Stimulated activated memory B cell treated with anti-CD40 and anti-IgM and Interleukin-4, amounts not matched to agents 10 μg/mL and 1 μg/mL and 100 μg/mL, for 72 hours (primary cell): ENCODE results near the gene LBR.
A peak's percentile ranks its signal among the peaks of the same experiment; 100 is the strongest.

Experiments used
- ATAC-seq: fragments of 150-1000 bp; cut with Tn5 transposase; 2 replicates; pipeline ENCODE4 v1.10.0; 2021
- H3K27ac Mint-ChIP-seq: one replicate; pipeline ENCODE4 v1.8.0; 2022; ENCODE audit warnings: mild to moderate bottlenecking, mixed read lengths
- H3K27me3 Mint-ChIP-seq: one replicate; pipeline ENCODE4 v1.8.0; 2022; ENCODE audit warnings: mixed read lengths
- H3K36me3 Mint-ChIP-seq: one replicate; pipeline ENCODE4 v1.8.0; 2022; ENCODE audit warnings: mixed read lengths
- H3K4me1 Mint-ChIP-seq: one replicate; pipeline ENCODE4 v1.8.0; 2022; ENCODE audit warnings: mixed read lengths
- H3K4me3 Mint-ChIP-seq: one replicate; pipeline ENCODE4 v1.8.0; 2022; ENCODE audit warnings: mild to moderate bottlenecking, moderate library complexity, mixed read lengths
- H3K9me3 Mint-ChIP-seq: one replicate; pipeline ENCODE4 v1.8.0; 2022; ENCODE audit warnings: mixed read lengths

Gene LBR

GRCh38 chr1:225467193-225468020 is 39.6 kb upstream of the LBR start:
- H3K27me3 Mint-ChIP-seq = no peaks in the 10 kb centered on the region
- no peaks in the 10 kb centered on the region for H3K36me3 Mint-ChIP-seq
- H3K4me1 Mint-ChIP-seq = peaks cover 52% of the 10 kb centered on the region
- ATAC-seq = peak; percentile 96
- no peaks in the 10 kb centered on the region for H3K9me3 Mint-ChIP-seq
- H3K27ac Mint-ChIP-seq = peak overlapping the region; percentile 98
- peak overlapping the region; percentile 87 for H3K4me3 Mint-ChIP-seq

GRCh38 chr1:225466848-225467192 is 39.0 kb upstream of the LBR start:
- Mint-ChIP-seq H3K27me3 (no peaks in the 10 kb centered on the region), H3K36me3 (no peaks in the 10 kb centered on the region), H3K9me3 (no peaks in the 10 kb centered on the region), H3K4me3 (peak overlapping the region; percentile 87), H3K4me1 (peaks cover 52% of the 10 kb centered on the region), H3K27ac (peak overlapping the region; percentile 98)
- ATAC-seq = no peak

DNA sequence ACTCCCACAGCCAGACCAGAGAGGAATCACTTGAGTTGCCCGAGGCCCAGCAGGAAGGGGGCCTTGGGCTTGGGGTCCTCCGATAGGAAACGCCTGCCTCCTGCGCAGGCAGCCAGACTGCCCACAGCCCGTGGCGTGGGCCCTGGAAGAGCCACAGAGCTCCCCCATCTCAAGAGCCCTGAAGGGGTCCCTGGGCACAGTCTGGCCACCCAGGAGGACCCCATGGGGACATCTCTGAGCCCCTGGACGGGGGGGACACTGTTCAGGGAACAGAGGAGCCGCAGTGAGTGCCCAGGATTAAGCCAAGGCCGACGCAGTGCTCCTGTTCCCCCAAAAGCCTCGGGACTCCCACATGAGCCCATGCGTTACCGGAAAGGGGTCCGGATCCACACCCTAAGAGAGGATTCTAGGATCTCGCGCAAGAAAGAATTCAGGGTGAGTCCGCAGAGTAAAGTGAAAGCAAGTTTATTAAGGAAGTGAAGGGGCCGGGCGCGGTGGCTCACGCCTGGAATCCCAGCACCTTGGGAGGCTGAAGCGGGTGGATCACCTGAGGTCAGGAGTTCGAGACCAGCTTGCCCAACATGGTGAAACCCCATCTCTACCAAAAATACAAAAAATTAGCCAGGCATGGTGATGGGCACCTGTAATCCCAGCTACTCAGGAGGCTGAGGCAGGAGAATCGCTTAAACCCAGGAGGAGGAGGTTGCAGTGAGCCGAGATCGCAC is 38.1 kb upstream of the LBR start:
- ATAC-seq = no peak
- H3K9me3 Mint-ChIP-seq = no peaks in the 10 kb centered on the region
- H3K4me1 Mint-ChIP-seq = peaks cover 53% of the 10 kb centered on the region
- H3K27ac Mint-ChIP-seq = peak overlapping the region; percentile 98
- H3K27me3 Mint-ChIP-seq = no peaks in the 10 kb centered on the region
- H3K4me3 Mint-ChIP-seq = peak overlapping the region; percentile 63
- no peaks in the 10 kb centered on the region for H3K36me3 Mint-ChIP-seq

- H3K4me3 Mint-ChIP-seq = no peak overlapping the region
- H3K27me3 Mint-ChIP-seq = no peaks in the 10 kb centered on the region
- peaks cover 59% of the 10 kb centered on the region for H3K4me1 Mint-ChIP-seq
- no peaks in the 10 kb centered on the region for H3K9me3 Mint-ChIP-seq
- no peak for ATAC-seq
- H3K27ac Mint-ChIP-seq = peak overlapping the region; percentile 98
- H3K36me3 Mint-ChIP-seq = no peaks in the 10 kb centered on the region
Measured at GRCh38 chr1:225464851-225465792, 37.3 kb upstream of the LBR start.

GRCh38 chr1:225462714-225463574 is 35.1 kb upstream of the LBR start:
- Mint-ChIP-seq H3K4me1 (peaks cover 52% of the 10 kb centered on the region), H3K9me3 (no peaks in the 10 kb centered on the region), H3K36me3 (no peaks in the 10 kb centered on the region), H3K27me3 (no peaks in the 10 kb centered on the region), H3K27ac (peak overlapping the region; percentile 67), H3K4me3 (no peak overlapping the region)
- no peak for ATAC-seq

DNA sequence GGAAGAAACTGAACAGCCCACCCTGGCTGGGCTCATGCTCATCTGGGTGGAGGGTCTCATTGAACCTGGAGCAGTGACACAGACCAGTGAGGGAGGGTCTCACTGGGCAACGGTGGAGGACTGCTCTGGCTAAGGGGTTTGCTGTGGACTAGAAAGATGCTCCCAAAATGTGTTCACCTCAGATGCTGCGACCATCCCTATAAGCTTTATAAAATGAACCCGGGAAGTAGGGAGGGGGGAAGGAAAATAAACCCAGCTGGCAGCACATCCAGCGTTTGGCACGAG is 34.5 kb upstream of the LBR start:
- Mint-ChIP-seq H3K9me3 (no peaks in the 10 kb centered on the region), H3K27me3 (no peaks in the 10 kb centered on the region), H3K36me3 (no peaks in the 10 kb centered on the region), H3K4me3 (no peak overlapping the region), H3K4me1 (peaks cover 46% of the 10 kb centered on the region), H3K27ac (peak overlapping the region; percentile 67)
- no peak for ATAC-seq

DNA sequence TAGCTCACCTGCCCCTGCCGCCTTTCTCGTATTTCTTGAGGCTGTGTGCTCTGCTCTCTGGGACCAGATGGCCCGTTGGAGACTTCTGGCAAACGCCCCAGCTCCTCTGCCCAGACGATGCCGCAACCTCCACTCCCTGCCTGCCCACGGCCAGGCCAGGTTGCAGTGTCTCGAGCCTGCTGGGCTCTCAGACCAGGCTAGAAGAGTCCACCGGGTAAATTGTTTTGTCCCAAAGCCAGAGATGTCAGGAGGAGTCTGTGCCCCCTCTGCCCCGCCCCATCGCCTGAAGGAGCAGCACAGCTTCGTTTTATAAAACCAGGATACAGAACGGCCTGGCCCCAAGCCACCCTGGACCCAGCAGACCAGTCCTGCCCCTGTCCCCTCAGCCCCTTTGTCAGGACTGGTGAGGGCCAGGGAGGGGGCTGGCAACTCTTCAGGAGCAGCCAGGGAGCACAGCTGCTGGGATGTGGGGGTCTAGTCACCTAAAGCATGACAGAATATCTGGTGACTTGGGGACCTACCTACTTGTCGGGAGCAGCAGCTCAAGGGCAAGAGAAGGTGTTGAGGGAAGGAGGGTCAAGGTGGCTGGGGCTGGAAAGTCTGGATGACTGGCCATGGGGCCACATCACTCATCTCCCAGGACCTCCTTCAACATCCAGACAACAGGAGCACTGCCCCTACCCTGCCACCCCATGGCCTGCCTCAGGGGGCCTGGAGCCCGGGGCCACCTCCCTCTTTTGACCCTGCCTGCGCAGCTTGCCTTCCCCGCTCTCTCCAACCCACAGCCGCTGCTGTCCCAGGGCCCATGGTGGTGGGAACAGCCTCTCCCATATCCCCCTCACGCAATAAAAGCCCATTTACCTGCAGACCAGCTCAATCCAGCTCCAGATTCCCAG is 33.9 kb upstream of the LBR start:
- Mint-ChIP-seq H3K36me3 (no peaks in the 10 kb centered on the region), H3K27me3 (no peaks in the 10 kb centered on the region), H3K4me3 (no peak overlapping the region), H3K9me3 (no peaks in the 10 kb centered on the region), H3K4me1 (peaks cover 40% of the 10 kb centered on the region), H3K27ac (no peak overlapping the region)
- ATAC-seq = no peak

DNA sequence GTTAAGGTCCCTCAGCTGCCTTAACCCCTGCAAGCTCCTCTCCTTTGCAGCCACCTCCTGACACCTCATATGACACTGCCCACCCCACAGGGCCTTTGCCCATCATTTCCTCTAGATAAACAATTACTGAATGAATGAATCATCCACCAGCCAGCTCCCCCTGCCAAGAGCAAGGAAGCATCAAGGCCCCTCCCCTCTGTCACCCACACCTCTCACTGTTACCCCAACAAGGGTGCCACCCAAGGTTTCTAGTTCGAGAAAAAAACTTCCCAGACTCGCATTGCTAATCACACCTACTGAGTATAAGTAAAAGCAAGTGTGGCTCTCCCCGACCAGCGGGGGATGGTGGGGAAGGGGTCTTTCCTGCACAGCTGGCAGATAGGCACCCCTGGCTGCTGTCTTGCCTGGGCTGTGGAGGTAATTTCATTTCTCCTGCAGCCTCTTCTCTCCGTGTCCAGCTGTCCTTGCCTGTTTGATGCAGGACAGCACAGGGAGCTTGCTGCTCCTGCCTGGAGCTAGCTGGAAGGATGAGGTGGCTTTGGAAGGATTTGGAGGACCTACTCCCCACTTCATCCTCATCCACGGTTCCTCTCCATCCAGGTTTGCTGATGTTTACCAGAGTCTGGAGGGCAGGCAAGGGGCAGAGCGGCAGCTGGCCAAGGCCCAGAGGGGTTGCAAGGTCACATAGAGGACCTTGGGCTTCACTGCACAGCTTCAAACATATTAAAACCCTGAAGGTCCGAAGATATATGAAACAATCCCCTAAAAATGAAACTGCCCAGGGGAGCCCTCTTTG is 33.1 kb upstream of the LBR start:
- peaks cover 32% of the 10 kb centered on the region for H3K4me1 Mint-ChIP-seq
- no peaks in the 10 kb centered on the region for H3K9me3 Mint-ChIP-seq
- peak overlapping the region; percentile 4 for H3K27ac Mint-ChIP-seq
- H3K4me3 Mint-ChIP-seq = no peak overlapping the region
- no peaks in the 10 kb centered on the region for H3K36me3 Mint-ChIP-seq
- peak; percentile 43 for ATAC-seq
- H3K27me3 Mint-ChIP-seq = no peaks in the 10 kb centered on the region

- no peak for ATAC-seq
- Mint-ChIP-seq H3K4me3 (no peak overlapping the region), H3K27ac (peak overlapping the region; percentile 4), H3K4me1 (peaks cover 25% of the 10 kb centered on the region), H3K27me3 (no peaks in the 10 kb centered on the region), H3K36me3 (no peaks in the 10 kb centered on the region), H3K9me3 (no peaks in the 10 kb centered on the region)
Measured at GRCh38 chr1:225460021-225460736, 32.3 kb upstream of the LBR start.

- H3K9me3 Mint-ChIP-seq = no peaks in the 10 kb centered on the region
- ATAC-seq = no peak
- peaks cover 26% of the 10 kb centered on the region for H3K4me1 Mint-ChIP-seq
- H3K27me3 Mint-ChIP-seq = no peaks in the 10 kb centered on the region
- H3K27ac Mint-ChIP-seq = no peak overlapping the region
- H3K4me3 Mint-ChIP-seq = no peak overlapping the region
- no peaks in the 10 kb centered on the region for H3K36me3 Mint-ChIP-seq
Measured at GRCh38 chr1:225458222-225458631, 30.4 kb upstream of the LBR start.

- no peaks in the 10 kb centered on the region for H3K9me3 Mint-ChIP-seq
- no peaks in the 10 kb centered on the region for H3K36me3 Mint-ChIP-seq
- H3K27me3 Mint-ChIP-seq = no peaks in the 10 kb centered on the region
- H3K4me3 Mint-ChIP-seq = no peak overlapping the region
- peaks cover 10% of the 10 kb centered on the region for H3K4me1 Mint-ChIP-seq
- ATAC-seq = peak; percentile 88
- peak overlapping the region; percentile 26 for H3K27ac Mint-ChIP-seq
Measured at GRCh38 chr1:225454733-225455132, 26.9 kb upstream of the LBR start.

DNA sequence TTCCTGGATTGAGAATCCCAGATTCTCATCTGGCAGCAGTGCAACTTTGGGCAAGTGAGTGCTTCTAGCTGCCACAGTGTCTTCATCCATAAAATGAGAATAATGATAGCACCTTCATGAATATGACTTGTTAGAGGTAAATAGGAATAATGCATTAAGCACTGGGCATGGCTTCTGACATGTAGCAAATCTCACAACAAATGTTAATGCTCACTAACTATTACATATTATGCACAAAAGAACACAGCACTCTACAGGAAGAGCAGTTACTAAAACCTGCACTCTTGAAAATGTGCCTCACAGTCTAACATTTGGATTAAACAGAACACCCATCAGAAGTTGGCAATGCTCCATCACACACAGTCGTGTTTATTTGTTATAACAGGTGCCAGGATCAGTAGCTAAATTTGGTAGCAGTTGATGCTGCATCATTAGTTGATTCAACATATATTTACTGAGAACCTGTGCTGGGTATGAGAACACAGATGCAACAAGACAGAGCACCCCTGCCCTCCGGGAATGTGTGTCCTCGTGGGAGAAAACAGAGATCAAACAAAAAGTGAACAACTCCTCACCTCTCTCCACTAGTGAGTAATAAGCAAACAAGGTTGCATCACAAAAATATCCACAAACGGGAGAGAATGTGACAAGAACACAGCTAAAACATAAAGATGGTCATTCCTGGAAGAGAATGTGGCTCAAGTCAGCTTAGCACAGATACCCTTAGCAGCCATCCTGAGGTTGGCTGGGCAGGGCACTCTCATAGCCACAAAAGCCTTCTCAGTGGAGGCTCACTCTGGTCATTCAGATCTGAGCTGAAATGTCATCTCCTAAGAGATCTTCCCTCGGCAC is 26.2 kb upstream of the LBR start:
- peak overlapping the region; percentile 26 for H3K27ac Mint-ChIP-seq
- H3K27me3 Mint-ChIP-seq = no peaks in the 10 kb centered on the region
- peaks cover 9% of the 10 kb centered on the region for H3K4me1 Mint-ChIP-seq
- ATAC-seq = peak; percentile 8
- H3K36me3 Mint-ChIP-seq = no peaks in the 10 kb centered on the region
- H3K4me3 Mint-ChIP-seq = no peak overlapping the region
- no peaks in the 10 kb centered on the region for H3K9me3 Mint-ChIP-seq
